NCI-H2081 treated with DMSO at 0.1 percent for 48 hours (cell line): ENCODE results near the gene IMPA2.

Experiments used
- DNase-seq: peaks from one replicate; lab custom pipeline; 2025; lab: John Stamatoyannopoulos, UW

IMPA2 gene

GRCh38 chr18:11989966-11990380, 8.7 kb downstream of the IMPA2 start:
- DNase-seq: no peak

- DNase-seq: no peak
Observed at GRCh38 chr18:11990539-11990938, 9.2 kb downstream of the IMPA2 start.

GRCh38 chr18:11991021-11991795, 9.9 kb downstream of the IMPA2 start:
- DNase-seq: no peak

- DNase-seq: no peak
Observed at GRCh38 chr18:11992096-11992790, 10.9 kb downstream of the IMPA2 start.

GRCh38 chr18:11993264-11993916, 12.1 kb downstream of the IMPA2 start:
- no peak for DNase-seq

GRCh38 chr18:11994336-11994702, 13.0 kb downstream of the IMPA2 start:
- no peak for DNase-seq

GRCh38 chr18:11994703-11995444, 13.6 kb downstream of the IMPA2 start:
- DNase-seq: no peak

- peak; percentile 2 for DNase-seq
Observed at GRCh38 chr18:11995445-11996189, 14.3 kb downstream of the IMPA2 start.

GRCh38 chr18:11996190-11996754, 15.0 kb downstream of the IMPA2 start:
- no peak for DNase-seq

GRCh38 chr18:11996907-11997306, 15.6 kb downstream of the IMPA2 start:
- no peak for DNase-seq

GRCh38 chr18:11997466-11997865, 16.2 kb downstream of the IMPA2 start:
- DNase-seq: no peak

- DNase-seq: no peak
Observed at GRCh38 chr18:11998193-11998592, 16.9 kb downstream of the IMPA2 start.

GRCh38 chr18:11999429-11999828, 18.1 kb downstream of the IMPA2 start:
- DNase-seq: no peak

GRCh38 chr18:12000072-12000659, 18.9 kb downstream of the IMPA2 start:
- no peak for DNase-seq

- no peak for DNase-seq
Observed at GRCh38 chr18:12001421-12001820, 20.1 kb downstream of the IMPA2 start.

- DNase-seq: no peak
Observed at GRCh38 chr18:12003894-12004293, 22.6 kb downstream of the IMPA2 start.

- DNase-seq: no peak
Observed at GRCh38 chr18:12005538-12006487, 24.5 kb downstream of the IMPA2 start.

GRCh38 chr18:12006488-12006840, 25.2 kb downstream of the IMPA2 start:
- DNase-seq: no peak

- DNase-seq: no peak
Observed at GRCh38 chr18:12007063-12007462, 25.8 kb downstream of the IMPA2 start.
